Measurements from ENCODE around the gene EFS.

Gene EFS

GRCh38 chr14:23378612-23379220 lies 13.7 kb upstream of the EFS start:
- no peak for DNase-seq

GRCh38 chr14:23377573-23378563 lies 12.9 kb upstream of the EFS start:
- DNase-seq = no peak

- no peak for DNase-seq
Measured at GRCh38 chr14:23377198-23377550, 12.2 kb upstream of the EFS start.

- no peak for DNase-seq
Measured at GRCh38 chr14:23376482-23377197, 11.7 kb upstream of the EFS start, which contains the start of gene CMTM5. Gene CMTM5, plus strand, starts transcription at chr14:23377046. Its CDS starts 206 bp downstream, at chr14:23377252.

- no peak for DNase-seq
Measured at GRCh38 chr14:23375527-23376251, 10.7 kb upstream of the EFS start.

- DNase-seq = no peak
Measured at GRCh38 chr14:23373041-23373440, 8.1 kb upstream of the EFS start.

GRCh38 chr14:23372509-23372908 lies 7.5 kb upstream of the EFS start, which contains the start of gene IL25:
Gene IL25, plus strand, starts transcription at chr14:23372809.
- no peak for DNase-seq

- DNase-seq = no peak
Measured at GRCh38 chr14:23371865-23372264, 6.9 kb upstream of the EFS start.

GRCh38 chr14:23370221-23370620 lies 5.2 kb upstream of the EFS start:
- DNase-seq = no peak

GRCh38 chr14:23366426-23366921 lies 1.5 kb upstream of the EFS start:
- DNase-seq = no peak

- no peak for DNase-seq
Measured at GRCh38 chr14:23365732-23366425, 907 bp upstream of the EFS start.

- DNase-seq = no peak
Measured at GRCh38 chr14:23364164-23365035, 572 bp downstream of the EFS start.

- DNase-seq = no peak
Measured at GRCh38 chr14:23362200-23362599, 2.8 kb downstream of the EFS start.

GRCh38 chr14:23361763-23362162 lies 3.2 kb downstream of the EFS start:
- DNase-seq = no peak

GRCh38 chr14:23361320-23361719 lies 3.7 kb downstream of the EFS start:
- no peak for DNase-seq

- DNase-seq = no peak
Measured at GRCh38 chr14:23360496-23360895, 4.5 kb downstream of the EFS start.

GRCh38 chr14:23359722-23360447 lies 5.1 kb downstream of the EFS start:
- no peak for DNase-seq

GRCh38 chr14:23359167-23359626 lies 5.8 kb downstream of the EFS start:
- DNase-seq = no peak

- no peak for DNase-seq
Measured at GRCh38 chr14:23358553-23359166, 6.3 kb downstream of the EFS start.

- DNase-seq = no peak
Measured at GRCh38 chr14:23358042-23358441, 6.9 kb downstream of the EFS start.
